Measurements from ENCODE around the gene RASAL1.

DNA sequence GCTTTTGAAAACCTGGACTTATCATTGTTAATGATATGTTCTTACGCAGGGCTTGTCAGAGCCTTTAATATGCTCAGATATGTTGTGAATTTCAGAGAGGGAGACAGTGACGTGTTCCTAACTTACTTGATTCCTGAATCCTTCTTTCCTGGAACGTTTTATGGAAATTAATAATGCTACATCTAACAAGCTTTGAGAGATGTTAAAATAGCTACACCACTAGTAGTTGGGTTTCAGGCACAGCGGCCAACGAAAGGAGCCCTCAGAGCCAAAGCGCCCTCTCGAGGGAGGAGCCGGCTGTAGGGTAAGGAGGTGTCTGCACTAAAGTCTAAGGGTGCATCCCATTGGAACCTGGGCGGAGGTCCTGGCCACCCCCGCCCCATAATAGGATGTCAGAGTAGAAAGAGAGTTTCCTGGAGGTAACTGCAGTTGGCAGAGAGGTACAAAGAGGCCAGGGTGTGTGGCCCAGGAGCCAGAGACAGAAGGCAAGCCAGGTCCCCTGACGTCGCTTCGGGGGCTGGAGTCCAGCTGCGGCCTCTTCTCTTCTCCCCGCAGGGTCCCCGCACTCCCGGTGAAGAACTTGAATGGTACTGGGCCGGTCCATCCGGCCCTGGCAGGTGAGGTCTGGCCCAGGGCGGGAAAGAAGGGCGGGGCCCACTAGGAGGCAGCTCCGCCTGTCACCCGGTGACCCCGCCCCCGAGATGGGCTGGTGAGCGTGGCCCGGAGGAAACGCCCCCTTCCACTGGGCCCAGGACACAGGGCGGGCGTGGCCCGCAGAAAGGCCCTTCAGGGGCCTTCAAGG is 42.8 kb downstream of the RASAL1 start:
- TF ChIP-seq GATA2 (IDR thresholded peaks at IDR 0.05; ENCODE audit: low read depth, low read length) (no peak), GATA3 (IDR thresholded peaks at IDR 0.05; ENCODE audit: low read depth, low read length) (no peak)

Data from SH-SY5Y (cell line).